GM06990 (cell line): ENCODE results near the gene RAPGEF2.
"Not testable (repeated sequence)": the region's sequence is repeated elsewhere in the genome, so short reads cannot be mapped to it uniquely, and the experiment has no call there.

Source experiments
- DNase-seq: peaks from one replicate; pipeline ENCODE4 v3.0.0-alpha.2; 2011; ENCODE audit not compliant: insufficient read length; ENCODE audit errors: extremely low read depth
- H3K27me3 ChIP-seq: replicated peaks from 2 replicates; pipeline ENCODE4 v1.6.0; 2011; ENCODE audit warnings: low read length; ENCODE audit not compliant: control insufficient read depth, insufficient read depth
- H3K36me3 ChIP-seq: 2 replicates; pipeline ENCODE4 v1.5.1; 2011; ENCODE audit warnings: low read length; ENCODE audit not compliant: control insufficient read depth, insufficient read depth
- H3K4me3 ChIP-seq: replicated peaks from 2 replicates; pipeline ENCODE4 v1.5.1; 2011; ENCODE audit warnings: low read depth, mild to moderate bottlenecking, control low read depth, low read length
- TF ChIP-seq, protein P1 (sequence below): IDR thresholded peaks from 2 replicates; pipeline ENCODE4 v1.5.1; 2011; ENCODE audit warnings: low read length, control low read depth, mild to moderate bottlenecking, inconsistent platforms; ENCODE audit not compliant: insufficient read depth, poor library complexity, severe bottlenecking

The RAPGEF2 gene

GRCh38 chr4:159370286-159370685 is 267.4 kb downstream of the RAPGEF2 start:
- Histone ChIP-seq H3K4me3 (no peak overlapping the region), H3K36me3 (no peaks in the 10 kb centered on the region), H3K27me3 (no peaks in the 10 kb centered on the region)
- TF ChIP-seq, protein P1, sequence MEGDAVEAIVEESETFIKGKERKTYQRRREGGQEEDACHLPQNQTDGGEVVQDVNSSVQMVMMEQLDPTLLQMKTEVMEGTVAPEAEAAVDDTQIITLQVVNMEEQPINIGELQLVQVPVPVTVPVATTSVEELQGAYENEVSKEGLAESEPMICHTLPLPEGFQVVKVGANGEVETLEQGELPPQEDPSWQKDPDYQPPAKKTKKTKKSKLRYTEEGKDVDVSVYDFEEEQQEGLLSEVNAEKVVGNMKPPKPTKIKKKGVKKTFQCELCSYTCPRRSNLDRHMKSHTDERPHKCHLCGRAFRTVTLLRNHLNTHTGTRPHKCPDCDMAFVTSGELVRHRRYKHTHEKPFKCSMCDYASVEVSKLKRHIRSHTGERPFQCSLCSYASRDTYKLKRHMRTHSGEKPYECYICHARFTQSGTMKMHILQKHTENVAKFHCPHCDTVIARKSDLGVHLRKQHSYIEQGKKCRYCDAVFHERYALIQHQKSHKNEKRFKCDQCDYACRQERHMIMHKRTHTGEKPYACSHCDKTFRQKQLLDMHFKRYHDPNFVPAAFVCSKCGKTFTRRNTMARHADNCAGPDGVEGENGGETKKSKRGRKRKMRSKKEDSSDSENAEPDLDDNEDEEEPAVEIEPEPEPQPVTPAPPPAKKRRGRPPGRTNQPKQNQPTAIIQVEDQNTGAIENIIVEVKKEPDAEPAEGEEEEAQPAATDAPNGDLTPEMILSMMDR = no peak
- DNase-seq = no peak

DNA sequence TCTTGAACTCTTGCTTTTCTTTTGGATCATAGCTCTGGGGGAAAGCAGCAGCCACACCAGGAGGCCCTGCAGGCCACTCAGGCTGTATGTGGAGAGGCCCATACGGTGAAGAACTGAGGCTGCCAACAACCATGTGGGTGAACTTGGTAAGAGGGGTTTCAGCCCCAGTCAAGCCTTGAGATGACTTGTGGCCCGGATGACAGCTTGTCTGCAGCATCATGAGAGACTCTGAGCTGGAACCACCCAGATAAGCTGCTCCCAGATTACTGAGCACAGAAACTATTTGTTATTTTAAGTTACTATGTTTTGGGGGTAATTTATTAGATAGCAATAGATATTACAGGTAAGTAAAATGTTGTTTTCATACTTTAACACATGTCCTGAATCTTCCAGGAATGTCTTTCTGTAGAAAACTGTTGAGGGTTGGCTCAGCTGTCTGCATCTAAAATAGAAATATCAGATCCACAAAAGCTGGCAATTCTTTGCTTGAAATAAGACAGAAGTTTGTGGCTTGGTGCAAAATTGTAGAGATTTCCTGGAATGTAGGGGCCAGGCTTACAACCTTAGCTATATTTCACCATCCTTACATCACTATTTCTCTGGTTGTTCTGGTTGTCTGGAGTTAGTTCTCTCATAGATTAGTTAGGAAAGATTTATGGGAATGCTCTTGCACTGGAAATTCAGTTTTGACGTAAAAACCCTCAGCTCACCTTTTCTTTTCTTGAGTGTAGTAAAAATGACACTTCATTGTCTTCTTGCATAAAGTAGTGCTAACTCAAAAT is 272.1 kb downstream of the RAPGEF2 start:
- DNase-seq = no peak
- TF ChIP-seq, protein P1 = no peak
- Histone ChIP-seq H3K27me3 (no peaks in the 10 kb centered on the region), H3K36me3 (no peaks in the 10 kb centered on the region), H3K4me3 (no peak overlapping the region)

- H3K36me3 ChIP-seq = no peaks in the 10 kb centered on the region
- TF ChIP-seq, protein P1 = no peak
- H3K4me3 ChIP-seq = no peak overlapping the region
- H3K27me3 ChIP-seq = no peaks in the 10 kb centered on the region
- DNase-seq = no peak
These were observed 273.4 kb downstream of the RAPGEF2 start for GRCh38 chr4:159376289-159376688.

- Histone ChIP-seq H3K27me3 (no peaks in the 10 kb centered on the region), H3K4me3 (no peak overlapping the region), H3K36me3 (no peaks in the 10 kb centered on the region)
- DNase-seq = no peak
- TF ChIP-seq, protein P1 = no peak
These were observed 275.3 kb downstream of the RAPGEF2 start for GRCh38 chr4:159378056-159378616.

GRCh38 chr4:159379064-159379463 is 276.2 kb downstream of the RAPGEF2 start:
- DNase-seq, H3K36me3 ChIP-seq, H3K27me3 ChIP-seq, H3K4me3 ChIP-seq: not testable (repeated sequence)

DNA sequence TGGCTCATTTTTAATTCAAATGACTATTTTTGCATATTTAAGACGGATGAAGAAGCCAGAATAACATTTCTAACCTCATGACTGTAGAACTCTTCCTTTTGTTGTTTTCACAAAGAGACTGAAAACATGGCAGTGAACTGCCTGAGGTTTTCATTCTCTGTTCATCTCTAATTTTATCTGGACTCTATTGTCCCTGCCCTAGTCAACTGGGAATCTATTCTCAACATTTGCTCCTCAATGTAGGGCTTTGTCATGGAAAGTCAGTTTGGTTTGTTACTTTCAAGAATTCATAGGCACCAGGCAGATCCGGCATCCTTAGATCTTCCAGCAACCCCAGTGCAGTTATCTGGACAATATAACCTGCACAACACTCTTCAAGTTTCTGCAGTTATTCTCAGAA is 277.0 kb downstream of the RAPGEF2 start:
- Histone ChIP-seq H3K27me3 (no peaks in the 10 kb centered on the region), H3K4me3 (no peak overlapping the region), H3K36me3 (no peaks in the 10 kb centered on the region)
- DNase-seq = no peak
- TF ChIP-seq, protein P1 = no peak
